H1 (cell line): Measurements from ENCODE around the gene ITGB2. TPM values are rescaled to one million over a fixed set of nuclear protein-coding genes. Genes with fewer than 3 reads are reported as not detected.

Source experiments
- TAF7 ChIP-seq: optimal IDR thresholded peaks from 2 replicates; pipeline ENCODE3; 2011; ENCODE audit warnings: low read depth, mild to moderate bottlenecking, inconsistent platforms, low read length, moderate library complexity, borderline replicate concordance
- polyA plus RNA-seq, 7 experiments: library from polyadenylated mRNA; depleted of rRNA in 3 of 7; stranded (reverse) in 5 of 7; unstranded in 2 of 7; fragments of >200 nt in 5 of 7; fragments of 200-250 nt in 2 of 7; gene quantifications; 1 replicate in 5 of 7; 2 replicates in 1 of 7; 4 replicates in 1 of 7; pipeline versions ENCODE4 v1.2.1 to v1.2.3, GENCODE V29; 2011 to 2013; ENCODE audit warnings: missing spikeins in 2 of 7, mixed read lengths in 2 of 7
- total RNA-seq: library from RNA; stranded (reverse); fragmentation: NEBNext Ultra II Directional; extraction: Animal tissue kit (Norgen Biotek cat#: 25700); gene quantifications from 2 replicates; pipeline ENCODE4 v1.2.1, GENCODE V29; 2021

Gene ITGB2
- total and polyA plus RNA-seq, 2 of the 8 experiments (the other 6 are each of a cell fraction or from before 2014, with no cell fraction given) = 0.24 to 0.63 TPM

- no peak for TF ChIP-seq TAF7
Measured at GRCh38 chr21:44894687-44895302, 25.9 kb downstream of the ITGB2 start (continued).
